Aorta (tissue), 5 donors: ENCODE results near the gene SBF2. TPM values are rescaled to one million over a fixed set of nuclear protein-coding genes. Genes with fewer than 3 reads are reported as not detected.
"Not testable (repeated sequence)": the region's sequence is repeated elsewhere in the genome, so short reads cannot be mapped to it uniquely, and the experiment has no call there.

Experiments used
- ATAC-seq: fragments of 200-7000 bp; cut with Tn5 transposase; one replicate; pipeline ENCODE4 v1.9.1; 2022; ENCODE audit warnings: moderate library complexity; ENCODE audit not compliant: low FRiP score
- DNase-seq, 2 donors: peaks; one replicate each; pipeline ENCODE4 v3.0.0-alpha.2; 2020
- H3K27ac ChIP-seq, 2 donors: one replicate each; pipeline ENCODE4 v1.5.1; 2013; ENCODE audit warnings: low read length in 2 of 2, mild to moderate bottlenecking in 2 of 2, moderate library complexity in 2 of 2, control low read depth in 1 of 2, inconsistent platforms in 1 of 2, low read depth in 1 of 2
- H3K27me3 ChIP-seq, 2 donors: one replicate each; pipeline ENCODE4 v1.6.1; 2013; ENCODE audit warnings: control low read depth in 1 of 2, low read length in 1 of 2, mild to moderate bottlenecking in 1 of 2, moderate library complexity in 1 of 2; ENCODE audit not compliant: insufficient read depth in 2 of 2, control insufficient read depth in 1 of 2
- H3K36me3 ChIP-seq, 2 donors: one replicate each; pipeline ENCODE4 v1.6.1; 2013; ENCODE audit warnings: control low read depth in 1 of 2, low read length in 1 of 2, mild to moderate bottlenecking in 1 of 2; ENCODE audit not compliant: insufficient read depth in 2 of 2, control insufficient read depth in 1 of 2
- H3K4me1 ChIP-seq, 2 donors: one replicate each; pipeline ENCODE4 v1.6.1; 2013; ENCODE audit warnings: low read length in 2 of 2, control low read depth in 1 of 2, mild to moderate bottlenecking in 1 of 2, moderate library complexity in 1 of 2; ENCODE audit not compliant: insufficient read depth in 2 of 2, control insufficient read depth in 1 of 2
- H3K4me3 ChIP-seq, 2 donors: one replicate each; pipeline ENCODE4 v1.5.1; 2013; ENCODE audit warnings: low read length in 2 of 2, control low read depth in 1 of 2, mild to moderate bottlenecking in 1 of 2
- H3K9me3 ChIP-seq: one replicate; pipeline ENCODE4 v1.6.1; 2013; ENCODE audit warnings: mild to moderate bottlenecking, low read length; ENCODE audit not compliant: control insufficient read depth
- WGBS, 2 donors: extraction: QIAGEN DNeasy Blood & Tissue Kit; methylation state at CpG; one replicate each; pipeline ENCODE4 v1.1.7; 2013; 5-methylcytosine and 5-hydroxymethylcytosine counted together
- intact Hi-C, 2 donors: fragments of 100-400 bp; cut with DNase I; formaldehyde crosslinking; loops; one replicate each; pipeline versions ENCODE4 v1.14.2 to v1.15.0; 2022
- polyA plus RNA-seq, 2 donors: library from polyadenylated mRNA; stranded (reverse); fragments of 200-250 nt; gene quantifications; one replicate each; pipeline ENCODE4 v1.2.3, GENCODE V29; 2013
- total RNA-seq, 2 donors: library from RNA; stranded (reverse); fragmentation: NEBNext Ultra II Directional; extraction: Animal tissue kit (Norgen Biotek cat#: 25700); gene quantifications; one replicate each; pipeline ENCODE4 v1.2.1, GENCODE V29; 2021
- donor health status: healthy with polysubstance abuse.
- donor health status: Bipolar disorder and iron deficiency.
- donor health status: DM: no; HTN: no; CAD: no.
- donor health status: DM: no; HTN: no; CAD: no.
- donor health status: DM: yes; HTN: yes; CAD: no.

The SBF2 gene
- total and polyA plus RNA-seq, 4 donors: 6.4 to 82.0 (median 47.6) TPM

GRCh38 chr11:9943386-9944110 lies 350.5 kb downstream of the SBF2 start:
- 84 to 86% methylated on average over 3 of the region's 3 CpGs for WGBS, 2 donors
- ATAC-seq (peak; percentile 77), DNase-seq (no peak)
- Histone ChIP-seq H3K27me3 (no peaks in the 10 kb centered on the region), H3K27ac (no peak overlapping the region), H3K4me3 (no peak overlapping the region), H3K36me3 (no peaks in the 10 kb centered on the region), H3K9me3 (no peaks in the 10 kb centered on the region), H3K4me1 (no peaks in the 10 kb centered on the region)
- intact Hi-C loops: no loop called here

- 98% methylated on average over 5 of the region's 5 CpGs for WGBS, 2 donors
- Histone ChIP-seq H3K36me3 (no peaks in the 10 kb centered on the region), H3K27ac (no peak overlapping the region), H3K27me3 (no peaks in the 10 kb centered on the region), H3K9me3 (no peaks in the 10 kb centered on the region), H3K4me3 (no peak overlapping the region), H3K4me1 (no peaks in the 10 kb centered on the region)
- intact Hi-C loops: no loop called here
- DNase-seq (no peak), ATAC-seq (no peak)
Measured at GRCh38 chr11:9941991-9942390, 352.0 kb downstream of the SBF2 start.

- DNase-seq, H3K27ac ChIP-seq, H3K4me1 ChIP-seq, H3K27me3 ChIP-seq, H3K4me3 ChIP-seq, H3K36me3 ChIP-seq, ATAC-seq, intact Hi-C loops, H3K9me3 ChIP-seq: not testable (repeated sequence)
- WGBS, 2 donors: 86 to 94% methylated on average over 11 of the region's 11 CpGs
Measured at GRCh38 chr11:9939150-9939549, 354.9 kb downstream of the SBF2 start.

- intact Hi-C loops: no loop called here
- no peak overlapping the region for H3K27ac ChIP-seq
- ATAC-seq (no peak), DNase-seq (no peak)
- no peaks in the 10 kb centered on the region for H3K4me1 ChIP-seq
- H3K27me3 ChIP-seq: no peaks in the 10 kb centered on the region
- H3K36me3 ChIP-seq: no peaks in the 10 kb centered on the region
- H3K9me3 ChIP-seq: no peaks in the 10 kb centered on the region
- H3K4me3 ChIP-seq: no peak overlapping the region
Measured at GRCh38 chr11:9936754-9937153, 357.3 kb downstream of the SBF2 start.

GRCh38 chr11:9932843-9933242 lies 361.2 kb downstream of the SBF2 start:
- H3K4me1 ChIP-seq, ATAC-seq, DNase-seq, H3K27me3 ChIP-seq, H3K27ac ChIP-seq, H3K36me3 ChIP-seq, intact Hi-C loops, H3K9me3 ChIP-seq, H3K4me3 ChIP-seq: not testable (repeated sequence)
- WGBS, 2 donors: 91 to 93% methylated on average over 2 of the region's 2 CpGs

- H3K9me3 ChIP-seq, intact Hi-C loops, DNase-seq, H3K27me3 ChIP-seq, ATAC-seq, H3K36me3 ChIP-seq, H3K4me3 ChIP-seq, H3K27ac ChIP-seq, H3K4me1 ChIP-seq: not testable (repeated sequence)
- 87 to 94% methylated on average over 14 of the region's 14 CpGs for WGBS, 2 donors
Measured at GRCh38 chr11:9930562-9931331, 363.3 kb downstream of the SBF2 start.

- Histone ChIP-seq H3K4me3 (no peak overlapping the region), H3K4me1 (no peaks in the 10 kb centered on the region), H3K9me3 (no peaks in the 10 kb centered on the region), H3K27ac (no peak overlapping the region), H3K36me3 (no peaks in the 10 kb centered on the region), H3K27me3 (no peaks in the 10 kb centered on the region)
- 99 to 100% methylated on average over 1 of the region's 1 CpG for WGBS, 2 donors
- ATAC-seq (no peak), DNase-seq (no peak)
- intact Hi-C loops: no loop called here
Measured at GRCh38 chr11:9927670-9928069, 366.3 kb downstream of the SBF2 start.

GRCh38 chr11:9923280-9923679 lies 370.7 kb downstream of the SBF2 start:
- no peak for ATAC-seq
- H3K27ac ChIP-seq: no peak overlapping the region
- no peak overlapping the region for H3K4me3 ChIP-seq
- no peaks in the 10 kb centered on the region for H3K27me3 ChIP-seq
- no peaks in the 10 kb centered on the region for H3K4me1 ChIP-seq
- WGBS, 2 donors: 70 to 71% methylated on average over 2 of the region's 2 CpGs
- H3K36me3 ChIP-seq: no peaks in the 10 kb centered on the region
- intact Hi-C loops: no loop called here
- no peak for DNase-seq
- no peaks in the 10 kb centered on the region for H3K9me3 ChIP-seq

- Histone ChIP-seq H3K9me3 (no peaks in the 10 kb centered on the region), H3K27ac (no peak overlapping the region), H3K27me3 (no peaks in the 10 kb centered on the region), H3K4me3 (no peak overlapping the region), H3K4me1 (no peaks in the 10 kb centered on the region), H3K36me3 (no peaks in the 10 kb centered on the region)
- ATAC-seq (no peak), DNase-seq (no peak)
- 16 to 22% methylated on average over 4 of the region's 4 CpGs for WGBS, 2 donors
- intact Hi-C loops: no loop called here
Measured at GRCh38 chr11:9922806-9923205, 371.2 kb downstream of the SBF2 start.
